SK-N-SH (cell line): ENCODE results near the gene MEGF10. TPM values are rescaled to one million over a fixed set of nuclear protein-coding genes. Genes with fewer than 3 reads are reported as not detected.

Experiments used
- CTCF ChIA-PET: fragments of 300-600, 350-600 bp; formaldehyde crosslinking; extraction: SDS; loops from one replicate; lab custom pipeline; 2021; lab: Yijun Ruan, JAX
- POLR2A ChIA-PET: fragments of 350-600 bp; sonication (Branson Sonifier 250); formaldehyde crosslinking; extraction: SDS; loops from one replicate; lab custom pipeline; 2020; ENCODE audit warnings: antibody characterized with exemption, inconsistent platforms; lab: Yijun Ruan, JAX
- DNase-seq: peaks from one replicate; pipeline ENCODE4 v3.0.0; 2012
- H2AFZ ChIP-seq: fragments of 200-600 bp; sonication (generic); 2 replicates; pipeline ENCODE4 v1.8.1; 2016; ENCODE audit warnings: antibody characterized with exemption, mild to moderate bottlenecking, low read depth
- H3F3A ChIP-seq: fragments of 200-600 bp; sonication (generic); replicated peaks from 2 replicates; pipeline ENCODE3; 2016; ENCODE audit warnings: antibody characterized with exemption, mild to moderate bottlenecking; ENCODE audit not compliant: insufficient read depth
- H3K27ac ChIP-seq, 2 experiments: fragments of 200-500 bp in 1 of 2; fragments of 200-600 bp in 1 of 2; sonication (Bioruptor generic) in 1 of 2; sonication (generic), shearing (Covaris generic) in 1 of 2; 2 replicates each; pipeline versions ENCODE4 v1.5.1 to v1.6.1; 2014 to 2016; ENCODE audit warnings: low read depth in 2 of 2, inconsistent platforms in 1 of 2, low read length in 1 of 2, mild to moderate bottlenecking in 1 of 2, mixed read lengths in 1 of 2
- H3K27me3 ChIP-seq: fragments of 200-600 bp; sonication (generic), shearing (Covaris generic); 2 replicates; pipeline ENCODE4 v1.6.1; 2016; ENCODE audit warnings: mixed run types; ENCODE audit not compliant: insufficient read depth
- H3K36me3 ChIP-seq, 2 experiments: fragments of 200-500 bp in 1 of 2; fragments of 200-600 bp in 1 of 2; sonication (Bioruptor generic) in 1 of 2; sonication (generic) in 1 of 2; replicated peaks in 1 of 2; 2 replicates each; pipeline versions ENCODE3 to v1.5.1; 2014 to 2016; ENCODE audit warnings: low read length in 1 of 2, mild to moderate bottlenecking in 1 of 2; ENCODE audit not compliant: insufficient read depth in 2 of 2, control insufficient read depth in 1 of 2
- H3K4me1 ChIP-seq, 2 experiments: fragments of 200-500 bp in 1 of 2; fragments of 200-600 bp in 1 of 2; sonication (Bioruptor generic) in 1 of 2; sonication (generic), shearing (Covaris generic) in 1 of 2; 2 replicates each; pipeline versions ENCODE4 v1.5.1 to v1.6.1; 2014 to 2016; ENCODE audit warnings: low read depth in 1 of 2, low read length in 1 of 2, mixed run types in 1 of 2; ENCODE audit not compliant: insufficient read depth in 2 of 2, control insufficient read depth in 1 of 2
- H3K4me2 ChIP-seq: fragments of 200-600 bp; sonication (generic), shearing (Covaris generic); 2 replicates; pipeline ENCODE4 v1.6.1; 2017; ENCODE audit warnings: mixed run types
- H3K4me3 ChIP-seq, 2 experiments: fragments of 200-500 bp in 1 of 2; fragments of 200-600 bp in 1 of 2; sonication (Bioruptor generic) in 1 of 2; sonication (generic), shearing (Covaris generic) in 1 of 2; 2 replicates each; pipeline versions ENCODE4 v1.5.1 to v1.8.1; 2014 to 2016; ENCODE audit warnings: low read depth in 2 of 2, inconsistent platforms in 1 of 2, low read length in 1 of 2, mild to moderate bottlenecking in 1 of 2, mixed read lengths in 1 of 2, moderate library complexity in 1 of 2
- H3K79me2 ChIP-seq: fragments of 200-600 bp; sonication (generic); 2 replicates; pipeline ENCODE4 v1.8.1; 2017; ENCODE audit warnings: mild to moderate bottlenecking; ENCODE audit not compliant: insufficient read depth
- H3K9ac ChIP-seq: fragments of 200-600 bp; sonication (generic); 2 replicates; pipeline ENCODE4 v1.6.1; 2017; ENCODE audit warnings: mixed run types
- H3K9me2 ChIP-seq: fragments of 200-600 bp; sonication (generic); 2 replicates; pipeline ENCODE4 v1.6.1; 2017; ENCODE audit warnings: mixed run types
- H3K9me3 ChIP-seq: fragments of 200-600 bp; sonication (generic); 2 replicates; pipeline ENCODE4 v1.6.1; 2017; ENCODE audit warnings: mixed run types, mild to moderate bottlenecking, moderate library complexity
- H4K20me1 ChIP-seq: fragments of 200-600 bp; sonication (generic); 2 replicates; pipeline ENCODE4 v1.6.1; 2017; ENCODE audit warnings: mild to moderate bottlenecking, mixed run types; ENCODE audit not compliant: insufficient read depth
- CHD2 ChIP-seq: fragments of 150-350 bp; IDR thresholded peaks from 2 replicates; pipeline ENCODE4 v1.6.1; 2018; ENCODE audit warnings: low read length; ENCODE audit not compliant: partially characterized antibody
- CTCF ChIP-seq: fragments of 200-600 bp; sonication (generic); IDR thresholded peaks from 2 replicates; pipeline ENCODE4 v1.6.1; 2017; ENCODE audit warnings: antibody characterized with exemption, mild to moderate bottlenecking, moderate library complexity
- ELF1 ChIP-seq: IDR thresholded peaks from 2 replicates; pipeline ENCODE4 v1.4.0; 2012
- EZH2phosphoT487 ChIP-seq: fragments of 200-600 bp; sonication (generic); IDR thresholded peaks from 2 replicates; pipeline ENCODE4 v1.6.1; 2017; ENCODE audit warnings: low read depth, mixed run types, mild to moderate bottlenecking, antibody characterized with exemption, moderate library complexity, borderline replicate concordance
- FOXJ3 ChIP-seq: sonication (generic); formaldehyde crosslinking; IDR thresholded peaks from 2 replicates; pipeline ENCODE4 v1.5.1; 2020; ENCODE audit warnings: mild to moderate bottlenecking, missing genetic modification reagents
- FOXM1 ChIP-seq: IDR thresholded peaks from 2 replicates; pipeline ENCODE4 v1.4.0; 2012; ENCODE audit warnings: low read depth, mild to moderate bottlenecking
- GABPA ChIP-seq: IDR thresholded peaks from 2 replicates; pipeline ENCODE4 v1.4.0; 2012; ENCODE audit warnings: low read depth, mild to moderate bottlenecking
- GATA2 ChIP-seq: sonication (generic); formaldehyde crosslinking; IDR thresholded peaks from 2 replicates; pipeline ENCODE4 v1.5.0; 2020; ENCODE audit warnings: mild to moderate bottlenecking, missing genetic modification reagents
- IRF3 ChIP-seq: fragments of 150-350 bp; IDR thresholded peaks from 2 replicates; pipeline ENCODE4 v1.6.1; 2016; ENCODE audit warnings: mild to moderate bottlenecking, low read depth, low read length
- MAX ChIP-seq: IDR thresholded peaks from 2 replicates; pipeline ENCODE4 v1.4.0; 2012; ENCODE audit warnings: low read depth
- NRF1 ChIP-seq: IDR thresholded peaks from 2 replicates; pipeline ENCODE4 v1.6.1; 2012; ENCODE audit warnings: low read depth, mild to moderate bottlenecking, low read length
- PBX3 ChIP-seq: IDR thresholded peaks from 2 replicates; pipeline ENCODE4; 2012
- POLR2AphosphoS5 ChIP-seq: IDR thresholded peaks from 2 replicates; pipeline ENCODE4 v1.6.1; 2012; ENCODE audit warnings: low read depth, low read length
- RCOR1 ChIP-seq: fragments of 150-350 bp; IDR thresholded peaks from 2 replicates; pipeline ENCODE4 v1.6.1; 2017; ENCODE audit warnings: antibody characterized with exemption, low read length
- RFX5 ChIP-seq: IDR thresholded peaks from 2 replicates; pipeline ENCODE4 v1.6.1; 2012; ENCODE audit warnings: mild to moderate bottlenecking, improper control_type of control experiment, low read length
- RXRA ChIP-seq: IDR thresholded peaks from 2 replicates; pipeline ENCODE4 v1.4.0; 2012; ENCODE audit warnings: low read depth, mild to moderate bottlenecking, borderline replicate concordance
- SMC3 ChIP-seq: IDR thresholded peaks from 2 replicates; pipeline ENCODE4 v1.6.1; 2012; ENCODE audit warnings: low read depth, low read length, improper control_type of control experiment
- TCF12 ChIP-seq: IDR thresholded peaks from 2 replicates; pipeline ENCODE4 v1.4.0; 2012
- TEAD4 ChIP-seq: IDR thresholded peaks from 2 replicates; pipeline ENCODE4 v1.4.0; 2012; ENCODE audit warnings: mild to moderate bottlenecking, borderline replicate concordance; ENCODE audit not compliant: insufficient read depth
- WGBS: methylation state at CpG from one replicate; pipeline ENCODE4 v1.1.6; 2017; ENCODE audit warnings: low lambda C conversion rate; 5-methylcytosine and 5-hydroxymethylcytosine counted together
- polyA plus RNA-seq, 3 experiments: library from polyadenylated mRNA; depleted of rRNA; stranded (reverse); fragments of >200 nt; gene quantifications; 2 replicates each; pipeline ENCODE4 v1.2.3, GENCODE V29; 2012

MEGF10 gene
- polyA plus RNA-seq, 1 of the 3 experiments (the other 2 are of a cell fraction): 1.1 TPM

GRCh38 chr5:127342364-127342763, 51.8 kb downstream of the MEGF10 start:
- Histone ChIP-seq H3K4me2 (no peak overlapping the region), H3K9ac (no peak overlapping the region), H3K79me2 (no peaks in the 10 kb centered on the region), H2AFZ (no peak overlapping the region), H3K27ac (no peak overlapping the region), H4K20me1 (no peaks in the 10 kb centered on the region), H3K4me1 (no peaks in the 10 kb centered on the region), H3K27me3 (no peaks in the 10 kb centered on the region), H3F3A (no peaks in the 10 kb centered on the region), H3K9me3 (no peaks in the 10 kb centered on the region), H3K9me2 (no peaks in the 10 kb centered on the region), H3K4me3 (no peak overlapping the region), H3K36me3 (no peaks in the 10 kb centered on the region)
- WGBS: 83% methylated on average over 3 of the region's 3 CpGs
- DNase-seq: no peak
- ChIA-PET POLR2A (no interaction called here), CTCF (no interaction called here)
- no peak for TF ChIP-seq RFX5
- no peak for TF ChIP-seq FOXJ3 (CRISPR knock-in tag)
- no peak for TF ChIP-seq CHD2
- no peak for TF ChIP-seq MAX
- no peak for TF ChIP-seq GABPA
- no peak for TF ChIP-seq CTCF
- no peak for TF ChIP-seq RCOR1
- no peak for TF ChIP-seq RXRA
- no peak for TF ChIP-seq IRF3
- no peak for TF ChIP-seq PBX3
- TF ChIP-seq POLR2AphosphoS5: no peak
- TF ChIP-seq ELF1: no peak
- TF ChIP-seq TCF12: no peak
- TF ChIP-seq FOXM1: no peak
- TF ChIP-seq GATA2: no peak
- no peak for TF ChIP-seq SMC3
- no peak for TF ChIP-seq TEAD4
- TF ChIP-seq NRF1: no peak
- TF ChIP-seq EZH2phosphoT487: no peak
